SKM-1 (cell line): ENCODE measurements around the gene NBEA.

ENCODE experiments used
- DNase-seq: peaks from one replicate; lab custom pipeline; 2025; ENCODE audit not compliant: unreplicated experiment; lab: John Stamatoyannopoulos, UW

Gene NBEA

DNA sequence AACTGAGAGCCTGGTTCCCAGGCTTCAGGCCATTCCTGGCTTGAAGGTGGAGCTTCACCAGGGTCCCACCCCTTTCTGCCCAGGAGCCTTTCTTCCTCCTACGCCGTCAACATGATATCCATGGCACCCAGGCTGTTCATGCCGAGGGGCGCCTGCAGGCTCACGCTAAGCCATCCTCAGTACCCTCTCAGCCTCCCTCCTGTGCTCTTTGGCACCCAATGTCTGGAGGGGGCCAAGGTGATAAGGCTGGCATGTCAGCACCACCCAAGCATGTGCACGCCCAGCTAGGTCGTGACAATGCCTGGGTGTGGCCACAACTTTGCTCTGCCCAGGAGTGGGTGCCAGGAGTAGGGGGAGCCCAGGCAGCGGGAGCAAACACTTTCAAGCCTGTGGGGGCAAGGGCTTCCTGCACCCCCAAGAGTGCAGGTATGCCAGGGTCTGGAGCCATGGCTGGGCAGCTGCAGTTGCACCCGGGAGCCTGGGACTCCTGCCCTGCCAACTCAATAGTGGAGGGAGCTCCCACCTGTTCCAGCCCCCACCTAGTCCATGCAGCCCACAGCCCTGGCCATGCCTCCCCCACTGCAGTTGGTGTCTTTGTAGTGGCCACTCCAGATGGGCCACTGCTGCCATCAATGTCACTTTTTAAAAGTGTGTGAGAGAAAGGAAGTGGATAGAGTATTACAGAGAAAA lies 314.5 kb downstream of the NBEA start:
- no peak for DNase-seq

DNA sequence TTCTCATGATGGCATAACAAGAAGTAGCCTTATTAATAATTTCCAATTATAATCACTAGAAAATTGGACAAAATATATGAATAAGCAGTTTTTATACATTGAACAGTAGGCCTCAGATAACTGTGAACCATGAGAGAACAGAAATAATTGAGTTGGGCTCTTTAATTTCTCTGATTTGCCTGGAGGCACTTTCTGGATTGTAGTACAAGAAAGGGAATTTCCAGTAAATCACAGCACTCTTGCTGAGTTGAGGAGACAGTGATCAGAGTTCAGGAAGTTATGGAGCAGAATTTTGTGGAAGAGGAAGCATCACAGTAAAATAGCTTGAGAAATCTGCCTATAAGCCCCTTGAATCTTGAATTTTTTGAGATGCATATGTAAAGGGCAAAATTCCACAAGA lies 318.2 kb downstream of the NBEA start:
- DNase-seq: no peak

DNA sequence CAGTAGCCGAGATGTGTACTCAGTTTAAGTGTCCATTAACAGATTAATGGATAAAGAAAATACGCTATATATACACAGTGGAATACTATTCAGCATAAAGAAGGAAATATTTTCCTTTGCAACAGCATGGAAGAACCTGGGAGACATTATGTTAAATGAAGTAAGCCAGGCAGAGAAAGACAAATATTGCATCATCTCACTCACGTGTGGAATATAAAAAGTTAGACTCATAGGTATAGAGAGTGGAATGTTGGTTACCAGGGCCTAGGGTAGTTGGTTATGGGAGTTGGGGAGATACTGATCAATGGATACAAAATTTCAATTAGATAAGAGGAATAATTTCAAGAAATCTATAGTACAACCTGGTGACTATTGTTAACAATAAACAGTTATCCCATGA lies 324.3 kb downstream of the NBEA start:
- no peak for DNase-seq

- DNase-seq: no peak
Measured at GRCh38 chr13:35278917-35279316, 336.8 kb downstream of the NBEA start.

DNA sequence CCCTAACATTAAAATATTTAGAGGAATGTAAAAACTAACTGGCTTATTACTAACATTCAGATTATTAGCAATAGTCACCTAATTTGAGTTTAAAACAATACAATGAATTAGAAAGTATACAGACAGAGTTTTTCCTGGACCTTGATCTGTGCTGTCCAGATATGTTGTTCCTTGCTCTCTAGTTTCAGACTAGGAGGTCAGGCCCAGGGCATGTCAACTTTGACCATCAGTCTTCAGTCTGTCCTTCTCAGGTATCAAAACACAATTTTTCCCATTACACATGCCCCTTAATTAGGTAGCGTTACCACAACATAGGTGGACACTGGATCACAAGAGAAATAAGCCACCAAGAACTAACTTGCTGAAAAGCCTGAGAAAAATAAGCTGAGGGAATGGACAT lies 337.4 kb downstream of the NBEA start:
- DNase-seq: no peak

DNA sequence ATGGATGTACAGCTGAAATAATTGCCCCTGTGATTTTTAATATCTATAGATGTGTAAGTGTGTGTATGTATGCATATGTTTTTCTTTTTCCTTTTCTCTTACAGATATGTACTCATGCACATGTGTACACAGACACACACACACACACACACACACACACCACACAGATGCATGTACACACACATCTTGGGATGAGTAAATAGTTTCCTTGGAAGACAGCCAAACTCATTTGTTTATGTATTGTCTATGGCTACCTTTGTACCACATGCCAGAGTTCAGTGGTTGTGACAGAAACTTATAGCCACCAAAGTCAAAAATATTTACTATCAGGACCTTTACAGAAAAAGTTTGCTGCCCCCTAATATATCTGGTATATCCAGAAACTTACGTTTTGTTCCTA lies 341.8 kb downstream of the NBEA start:
- no peak for DNase-seq

GRCh38 chr13:35285677-35286076 lies 343.6 kb downstream of the NBEA start:
- no peak for DNase-seq

DNA sequence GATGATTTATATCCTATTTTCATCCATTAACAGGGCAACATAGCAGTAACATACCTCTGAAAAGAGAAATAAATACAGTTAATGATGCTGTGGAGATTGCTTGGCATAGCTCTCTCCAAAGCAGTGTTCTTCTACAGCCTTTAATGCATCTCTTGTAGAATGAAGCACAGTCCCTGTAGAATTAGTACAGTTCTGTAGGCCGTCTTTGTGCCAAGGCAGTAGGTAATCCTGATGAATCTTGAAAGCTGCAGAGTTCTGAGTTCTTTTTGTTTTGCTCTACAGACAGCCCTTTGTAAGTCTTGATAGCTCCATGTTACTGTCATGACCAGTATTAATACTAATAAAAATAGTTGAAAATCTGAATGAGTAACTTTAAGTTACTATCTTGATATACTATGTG lies 350.3 kb downstream of the NBEA start:
- DNase-seq: no peak

- DNase-seq: no peak
Measured at GRCh38 chr13:35293579-35294226, 351.6 kb downstream of the NBEA start.

GRCh38 chr13:35309706-35310105 lies 367.6 kb downstream of the NBEA start:
- DNase-seq: no peak

GRCh38 chr13:35332134-35332533 lies 390.1 kb downstream of the NBEA start:
- DNase-seq: no peak

DNA sequence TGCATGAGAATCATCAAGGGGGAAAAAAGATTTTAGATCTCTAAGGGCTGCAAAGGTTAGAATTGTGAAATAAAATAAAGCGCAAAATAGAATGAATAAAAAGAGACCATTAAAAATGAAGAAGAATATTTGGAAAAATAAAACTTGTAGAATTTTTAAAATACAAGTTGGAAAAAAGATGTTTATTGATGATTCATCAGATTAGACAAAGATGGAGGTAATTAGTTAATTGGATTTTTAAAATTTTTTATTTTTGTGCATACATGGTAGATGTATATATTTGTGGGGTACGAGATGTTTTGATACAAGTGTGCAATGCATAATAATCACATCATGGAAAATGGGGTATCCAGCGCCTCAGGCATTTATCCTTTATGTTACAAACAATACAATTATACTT lies 391.1 kb downstream of the NBEA start:
- no peak for DNase-seq

DNA sequence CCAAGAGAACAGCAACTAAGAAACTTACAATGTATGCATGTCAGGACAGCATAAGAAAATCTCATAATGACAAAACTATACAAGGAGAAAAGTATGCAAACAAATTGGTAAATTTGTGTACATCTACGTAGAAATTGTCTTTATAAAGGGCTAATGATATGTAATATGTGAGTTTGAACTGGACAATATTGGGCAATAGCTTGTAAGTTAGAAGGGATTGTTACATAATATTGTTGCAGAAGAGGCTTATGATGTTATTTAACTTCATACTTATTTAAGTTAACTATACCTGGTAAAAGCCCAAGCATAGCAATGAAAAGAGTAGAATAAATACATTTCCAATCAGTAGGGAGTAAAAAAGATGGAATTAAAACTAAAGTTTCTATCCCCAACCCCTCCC lies 400.4 kb downstream of the NBEA start:
- DNase-seq: no peak

GRCh38 chr13:35343417-35343816 lies 401.3 kb downstream of the NBEA start:
- no peak for DNase-seq

- DNase-seq: no peak
Measured at GRCh38 chr13:35345992-35346391, 403.9 kb downstream of the NBEA start.

DNA sequence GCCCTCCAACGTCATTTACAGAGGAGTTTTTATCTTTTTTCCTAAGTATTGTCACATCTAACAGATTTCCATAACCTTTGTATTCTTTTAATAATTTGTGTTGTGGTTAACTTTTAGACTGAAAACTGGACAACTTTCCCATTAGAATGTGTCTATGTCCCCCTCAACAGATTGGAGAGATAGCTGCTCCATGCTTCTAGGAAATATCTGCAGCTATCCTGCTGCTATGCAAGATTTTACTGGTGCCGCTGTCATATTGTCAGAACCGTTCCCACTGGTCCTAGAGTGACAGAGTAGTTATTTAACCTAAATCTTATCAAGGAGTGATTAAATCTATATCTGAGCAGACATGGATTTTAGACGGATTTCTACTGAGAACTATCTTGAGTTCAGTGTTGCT lies 404.4 kb downstream of the NBEA start:
- DNase-seq: no peak

DNA sequence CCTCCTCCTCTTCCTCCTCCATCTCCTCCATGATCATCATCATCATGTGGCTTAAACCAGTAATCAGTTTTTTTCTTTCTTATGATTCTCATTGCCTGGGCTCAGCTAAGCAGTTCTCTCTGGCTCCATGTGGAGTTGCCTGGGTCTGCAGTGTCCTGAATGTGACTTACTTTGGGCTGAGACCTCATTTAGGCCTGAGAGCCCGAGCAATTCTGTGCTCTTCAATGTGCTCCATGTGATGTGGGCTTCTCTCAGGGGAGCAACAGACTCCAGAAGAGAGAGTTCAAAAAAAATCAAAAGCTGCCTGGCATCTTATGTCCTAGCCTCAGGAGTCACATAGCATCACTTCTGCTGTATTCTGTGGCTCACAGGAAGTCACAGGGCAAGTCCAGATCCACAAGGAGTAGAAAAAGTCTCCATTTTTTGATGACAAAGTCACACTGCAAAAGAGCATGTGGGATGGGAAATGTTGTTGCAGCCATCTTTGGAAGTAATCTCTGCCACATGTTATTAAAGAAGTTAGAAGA lies 405.7 kb downstream of the NBEA start:
- no peak for DNase-seq

- DNase-seq: no peak
Measured at GRCh38 chr13:35349052-35349451, 407.0 kb downstream of the NBEA start.

- no peak for DNase-seq
Measured at GRCh38 chr13:35349673-35350278, 407.7 kb downstream of the NBEA start.

GRCh38 chr13:35354285-35354684 lies 412.2 kb downstream of the NBEA start:
- DNase-seq: no peak

GRCh38 chr13:35354882-35355281 lies 412.8 kb downstream of the NBEA start:
- no peak for DNase-seq

GRCh38 chr13:35356572-35356971 lies 414.5 kb downstream of the NBEA start:
- peak; percentile 92 for DNase-seq
